Measurements from ENCODE around the gene GRID2.

GRCh38 chr4:92580816-92581215 lies 277.1 kb downstream of the GRID2 start:
- TF ChIP-seq CTCF (IDR thresholded peaks at IDR 0.05), result no peak
- no peak for TF ChIP-seq POLR2A (IDR thresholded peaks at IDR 0.05)
